Measurements from ENCODE around the gene BSND. TPM values are rescaled to one million over a fixed set of nuclear protein-coding genes. Genes with fewer than 3 reads are reported as not detected.

The BSND gene
- polyA plus RNA-seq, 1 donor (not counting 4 experiments of a cell fraction or from before 2014, with no cell fraction given): not detected

DNA sequence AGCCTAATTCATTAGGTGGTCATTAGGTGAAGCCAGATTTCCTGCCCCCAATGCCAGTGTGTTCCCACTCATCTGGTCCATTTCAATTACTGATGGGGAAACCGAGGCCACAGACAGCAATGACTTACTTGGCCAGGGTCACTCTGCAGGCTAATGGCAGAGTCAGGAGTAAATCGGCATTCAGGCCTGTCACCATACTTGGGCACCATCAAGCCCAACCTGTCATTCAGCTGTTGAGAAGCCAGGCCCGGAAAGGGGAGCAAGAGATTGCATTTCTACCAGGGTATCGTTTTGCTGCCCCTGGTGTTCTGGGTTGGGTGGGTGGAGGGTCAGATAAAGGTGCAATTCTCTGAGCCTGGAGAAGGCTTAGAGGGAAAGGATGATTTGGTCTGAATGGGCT is 26.3 kb upstream of the BSND start:
- Histone ChIP-seq H3K9me3 (ENCODE audit: control insufficient read depth, low read depth, low read length) (no peaks in the 10 kb centered on the region), H3K9ac (ENCODE audit: control insufficient read depth, extremely low read depth, insufficient read depth, low read length) (no peak overlapping the region), H3K79me2 (ENCODE audit: control insufficient read depth, insufficient read depth, low read length) (no peaks in the 10 kb centered on the region), H3K27me3 (ENCODE audit: control insufficient read depth, extremely low read depth, insufficient read depth, low read length) (no peaks in the 10 kb centered on the region), H2AFZ (ENCODE audit: control insufficient read depth, low read length) (no peak overlapping the region), H3K4me1 (ENCODE audit: control insufficient read depth, extremely low read depth, insufficient read depth, low read length) (peaks cover 27% of the 10 kb centered on the region), H3K4me2 (ENCODE audit: control insufficient read depth, extremely low read depth, insufficient read depth, low read depth, low read length) (no peak overlapping the region), H3K27ac (ENCODE audit: control insufficient read depth, insufficient read depth, low read length) (no peak overlapping the region), H3K36me3 (ENCODE audit: control insufficient read depth in 2 of 2, extremely low read depth in 1 of 2, insufficient read depth in 2 of 2, low read length in 2 of 2) (no peaks in the 10 kb centered on the region), H4K20me1 (ENCODE audit: control insufficient read depth, extremely low read depth, insufficient read depth, low read length) (no peaks in the 10 kb centered on the region), H3K4me3 (ENCODE audit: control insufficient read depth in 2 of 3, extremely low read depth in 1 of 3, insufficient read depth in 2 of 3, low read depth in 1 of 3, low read length in 3 of 3) (no peak overlapping the region), H3K9me1 (ENCODE audit: control insufficient read depth, extremely low read depth, insufficient read depth, low read length) (no peaks in the 10 kb centered on the region)
- DNase-seq (ENCODE audit: low read depth, low spot score) (no peak), FAIRE-seq (peak; percentile 26)
- TF ChIP-seq, protein P1, sequence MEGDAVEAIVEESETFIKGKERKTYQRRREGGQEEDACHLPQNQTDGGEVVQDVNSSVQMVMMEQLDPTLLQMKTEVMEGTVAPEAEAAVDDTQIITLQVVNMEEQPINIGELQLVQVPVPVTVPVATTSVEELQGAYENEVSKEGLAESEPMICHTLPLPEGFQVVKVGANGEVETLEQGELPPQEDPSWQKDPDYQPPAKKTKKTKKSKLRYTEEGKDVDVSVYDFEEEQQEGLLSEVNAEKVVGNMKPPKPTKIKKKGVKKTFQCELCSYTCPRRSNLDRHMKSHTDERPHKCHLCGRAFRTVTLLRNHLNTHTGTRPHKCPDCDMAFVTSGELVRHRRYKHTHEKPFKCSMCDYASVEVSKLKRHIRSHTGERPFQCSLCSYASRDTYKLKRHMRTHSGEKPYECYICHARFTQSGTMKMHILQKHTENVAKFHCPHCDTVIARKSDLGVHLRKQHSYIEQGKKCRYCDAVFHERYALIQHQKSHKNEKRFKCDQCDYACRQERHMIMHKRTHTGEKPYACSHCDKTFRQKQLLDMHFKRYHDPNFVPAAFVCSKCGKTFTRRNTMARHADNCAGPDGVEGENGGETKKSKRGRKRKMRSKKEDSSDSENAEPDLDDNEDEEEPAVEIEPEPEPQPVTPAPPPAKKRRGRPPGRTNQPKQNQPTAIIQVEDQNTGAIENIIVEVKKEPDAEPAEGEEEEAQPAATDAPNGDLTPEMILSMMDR (optimal IDR thresholded peaks at IDR 0.05 in 1 of 3, IDR thresholded peaks at IDR 0.05 in 1 of 3, conservative IDR thresholded peaks at IDR 0.05 in 1 of 3; ENCODE audit: extremely low read depth in 1 of 3, insufficient read depth in 2 of 3, low read length in 3 of 3): no peak
- no peak for TF ChIP-seq EZH2 (IDR thresholded peaks at IDR 0.05; ENCODE audit: low read length)
- dilution Hi-C loops (cut with MboI; ENCODE audit: extremely low pct_ligation_motif_present, low sequenced_read_pairs): no loop called here

DNA sequence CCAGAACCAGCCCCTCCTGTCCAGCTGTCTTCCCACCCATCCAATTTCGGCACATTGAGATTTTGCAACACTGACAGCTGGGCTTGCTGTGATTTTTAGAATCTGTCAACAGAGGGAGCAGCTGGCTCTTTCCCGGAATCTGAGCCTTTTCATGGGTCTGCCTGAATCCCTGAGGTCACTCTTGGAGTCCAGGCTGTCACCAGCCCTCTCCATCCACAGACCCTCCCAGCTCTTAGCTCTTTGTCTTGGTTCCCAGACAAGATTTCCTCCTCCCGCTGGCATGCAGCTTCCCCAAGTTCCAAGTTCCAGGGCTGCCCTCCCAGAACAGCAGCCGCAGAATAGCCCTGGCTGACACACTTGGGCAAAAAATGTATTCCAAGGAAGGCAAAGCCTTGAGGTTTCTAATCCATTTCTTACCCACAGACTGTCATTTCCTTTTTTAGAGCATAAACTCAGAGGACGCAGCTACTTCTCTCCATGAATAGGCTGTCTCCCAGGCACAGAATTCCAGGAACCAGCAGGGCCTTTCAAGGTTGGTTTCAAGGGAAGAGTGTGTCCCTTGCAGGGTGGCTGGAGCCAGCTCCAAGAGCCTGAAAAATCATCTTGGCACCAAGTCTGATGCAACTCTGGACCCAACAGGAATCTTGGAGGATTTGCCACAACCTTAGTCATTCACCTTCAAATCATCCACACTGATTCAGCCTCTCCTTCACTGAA is 25.4 kb upstream of the BSND start:
- Histone ChIP-seq H3K36me3 (ENCODE audit: control insufficient read depth in 2 of 2, extremely low read depth in 1 of 2, insufficient read depth in 2 of 2, low read length in 2 of 2) (no peaks in the 10 kb centered on the region), H3K4me1 (ENCODE audit: control insufficient read depth, extremely low read depth, insufficient read depth, low read length) (peaks cover 27% of the 10 kb centered on the region), H3K9me3 (ENCODE audit: control insufficient read depth, low read depth, low read length) (no peaks in the 10 kb centered on the region), H3K79me2 (ENCODE audit: control insufficient read depth, insufficient read depth, low read length) (no peaks in the 10 kb centered on the region), H3K27me3 (ENCODE audit: control insufficient read depth, extremely low read depth, insufficient read depth, low read length) (no peaks in the 10 kb centered on the region), H2AFZ (ENCODE audit: control insufficient read depth, low read length) (no peak overlapping the region), H4K20me1 (ENCODE audit: control insufficient read depth, extremely low read depth, insufficient read depth, low read length) (no peaks in the 10 kb centered on the region), H3K9me1 (ENCODE audit: control insufficient read depth, extremely low read depth, insufficient read depth, low read length) (no peaks in the 10 kb centered on the region), H3K4me2 (ENCODE audit: control insufficient read depth, extremely low read depth, insufficient read depth, low read depth, low read length) (peak overlapping the region; percentile 26), H3K27ac (ENCODE audit: control insufficient read depth, insufficient read depth, low read length) (no peak overlapping the region), H3K9ac (ENCODE audit: control insufficient read depth, extremely low read depth, insufficient read depth, low read length) (no peak overlapping the region), H3K4me3 (ENCODE audit: control insufficient read depth in 2 of 3, extremely low read depth in 1 of 3, insufficient read depth in 2 of 3, low read depth in 1 of 3, low read length in 3 of 3) (no peak overlapping the region)
- DNase-seq (ENCODE audit: low read depth, low spot score) (no peak), FAIRE-seq (no peak)
- dilution Hi-C loops (cut with MboI; ENCODE audit: extremely low pct_ligation_motif_present, low sequenced_read_pairs): no loop called here
- no peak for TF ChIP-seq EZH2 (IDR thresholded peaks at IDR 0.05; ENCODE audit: low read length)
- TF ChIP-seq, protein P1 (optimal IDR thresholded peaks at IDR 0.05 in 1 of 3, IDR thresholded peaks at IDR 0.05 in 1 of 3, conservative IDR thresholded peaks at IDR 0.05 in 1 of 3; ENCODE audit: extremely low read depth in 1 of 3, insufficient read depth in 2 of 3, low read length in 3 of 3): peak; percentile 31 to 51 (median 44)
